GM12801 (cell line): Measurements from ENCODE around the gene LRBA.

Experiments
- CTCF ChIP-seq: IDR thresholded peaks from one replicate; pipeline ENCODE4 v1.5.1; 2011; ENCODE audit warnings: control low read depth; ENCODE audit not compliant: insufficient read length; ENCODE audit errors: extremely low read depth

Gene LRBA

GRCh38 chr4:150234246-150234645 is 780.8 kb downstream of the LRBA start:
- TF ChIP-seq CTCF, result no peak

GRCh38 chr4:150232029-150232428 is 783.1 kb downstream of the LRBA start:
- TF ChIP-seq CTCF, result no peak

GRCh38 chr4:150231107-150231770 is 783.8 kb downstream of the LRBA start:
- no peak for TF ChIP-seq CTCF

DNA sequence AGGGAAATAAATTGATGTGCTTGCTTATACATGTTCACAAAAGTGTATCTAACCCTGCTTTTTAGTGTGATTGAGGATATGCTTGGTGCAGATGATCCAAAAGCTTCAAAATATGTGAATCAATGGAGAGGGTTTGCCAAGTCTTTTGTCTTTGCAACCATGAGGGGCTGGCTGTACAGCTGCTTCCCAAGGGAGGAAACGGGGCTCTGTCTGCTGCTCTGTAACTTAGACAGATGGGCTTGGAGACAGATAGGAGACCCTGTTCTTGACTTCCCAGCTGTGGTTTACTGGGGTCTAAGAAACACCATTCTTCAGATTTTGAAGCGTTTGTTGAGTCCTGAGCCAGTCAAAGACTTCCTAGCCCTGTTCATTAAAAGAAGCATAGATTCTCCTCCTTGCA is 784.5 kb downstream of the LRBA start:
- TF ChIP-seq CTCF, result no peak

- TF ChIP-seq CTCF, result no peak
Observed at GRCh38 chr4:150229520-150229919, 785.6 kb downstream of the LRBA start.

GRCh38 chr4:150224896-150225591 is 790.0 kb downstream of the LRBA start:
- no peak for TF ChIP-seq CTCF

DNA sequence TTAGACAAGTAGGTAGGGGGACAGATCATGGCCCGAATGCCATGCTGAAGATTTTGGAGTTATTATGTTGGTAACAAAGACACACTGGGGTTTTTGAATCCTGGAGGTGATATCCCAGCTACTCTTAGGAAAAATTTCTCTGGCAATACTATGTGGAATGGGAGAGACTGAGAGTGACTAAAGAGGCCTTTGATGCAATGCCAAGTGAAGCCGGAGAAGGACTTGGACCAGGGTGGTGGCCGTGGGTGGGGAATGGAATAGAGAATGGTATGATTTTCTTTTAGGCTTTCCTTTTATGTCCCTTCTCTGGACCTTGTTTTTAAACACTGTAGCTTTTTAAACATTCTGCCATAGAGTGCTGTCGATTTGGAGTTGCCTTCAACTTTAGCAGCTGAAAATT is 795.2 kb downstream of the LRBA start:
- no peak for TF ChIP-seq CTCF
